AG10803 (cell line): ENCODE results near the gene HSD11B1L.

Source experiments
- DNase-seq: peaks from one replicate; pipeline ENCODE4 v3.0.0; 2010; ENCODE audit warnings: low read depth
- H3K4me3 ChIP-seq: 2 replicates; pipeline ENCODE4 v1.5.1; 2011; ENCODE audit warnings: mild to moderate bottlenecking, low read length, control low read depth
- CTCF ChIP-seq: conservative IDR thresholded peaks from 2 replicates; pipeline ENCODE4 v1.5.1; 2011; ENCODE audit warnings: mild to moderate bottlenecking, low read length, control low read depth, inconsistent platforms

Gene HSD11B1L

GRCh38 chr19:5673752-5674151, 7.1 kb upstream of the HSD11B1L start:
- no peak overlapping the region for H3K4me3 ChIP-seq
- no peak for DNase-seq
- TF ChIP-seq CTCF, result no peak

GRCh38 chr19:5674714-5675113, 6.1 kb upstream of the HSD11B1L start:
- no peak overlapping the region for H3K4me3 ChIP-seq
- no peak for DNase-seq
- TF ChIP-seq CTCF, result no peak

GRCh38 chr19:5676105-5676771, 4.6 kb upstream of the HSD11B1L start:
- H3K4me3 ChIP-seq, result no peak overlapping the region
- no peak for DNase-seq
- TF ChIP-seq CTCF, result no peak

- H3K4me3 ChIP-seq, result no peak overlapping the region
- DNase-seq, result no peak
- no peak for TF ChIP-seq CTCF
Measured at GRCh38 chr19:5676772-5677105, 4.1 kb upstream of the HSD11B1L start.

- no peak overlapping the region for H3K4me3 ChIP-seq
- no peak for DNase-seq
- no peak for TF ChIP-seq CTCF
Measured at GRCh38 chr19:5677136-5677535, 3.7 kb upstream of the HSD11B1L start.

GRCh38 chr19:5677580-5677979, 3.2 kb upstream of the HSD11B1L start:
- no peak overlapping the region for H3K4me3 ChIP-seq
- TF ChIP-seq CTCF, result no peak
- no peak for DNase-seq

- TF ChIP-seq CTCF, result no peak
- no peak for DNase-seq
- H3K4me3 ChIP-seq, result no peak overlapping the region
Measured at GRCh38 chr19:5678071-5678718, 2.6 kb upstream of the HSD11B1L start.
